ENCODE data around the gene PDE3A. TPM values are rescaled to one million over a fixed set of nuclear protein-coding genes. Genes with fewer than 3 reads are reported as not detected.
"Not testable (repeated sequence)": the region's sequence is repeated elsewhere in the genome, so short reads cannot be mapped to it uniquely, and the experiment has no call there.

PDE3A gene
- total RNA-seq: 48.4 and 51.1 TPM in 2 replicates

DNA sequence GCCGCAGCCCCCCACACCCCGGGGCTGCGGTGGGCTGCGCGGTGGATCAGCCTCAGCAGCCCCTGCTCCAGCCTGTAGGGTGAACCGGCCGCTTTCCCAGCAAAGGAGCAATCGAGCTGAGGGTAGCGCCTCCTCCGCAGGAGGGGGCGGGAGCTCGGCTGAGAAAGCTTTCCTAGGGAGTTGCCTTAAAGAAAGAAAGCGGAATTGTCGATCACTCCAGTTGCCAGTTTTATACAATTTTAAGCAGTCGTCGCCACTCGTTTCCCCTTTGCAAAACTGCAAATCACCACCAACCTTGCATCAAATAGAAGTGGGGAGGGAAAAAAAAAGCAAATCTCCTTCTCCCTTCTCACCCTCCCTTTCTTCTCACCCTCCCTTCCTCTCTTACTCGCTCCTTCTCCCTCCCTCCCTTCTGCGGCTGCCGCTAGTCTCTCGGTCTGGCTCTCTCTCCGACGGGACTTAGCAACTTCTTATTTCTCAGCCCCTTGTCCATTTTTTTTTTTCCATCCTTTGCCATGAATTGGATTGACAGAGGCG, at the start of gene PDE3A:
Gene PDE3A (plus strand): TSS at position 424 of the 537 bp plus-strand sequence. CDS start 748 bp downstream, outside the sequence.
- peak; percentile 63 for DNase-seq (ENCODE audit: low read depth, low spot score)

DNA sequence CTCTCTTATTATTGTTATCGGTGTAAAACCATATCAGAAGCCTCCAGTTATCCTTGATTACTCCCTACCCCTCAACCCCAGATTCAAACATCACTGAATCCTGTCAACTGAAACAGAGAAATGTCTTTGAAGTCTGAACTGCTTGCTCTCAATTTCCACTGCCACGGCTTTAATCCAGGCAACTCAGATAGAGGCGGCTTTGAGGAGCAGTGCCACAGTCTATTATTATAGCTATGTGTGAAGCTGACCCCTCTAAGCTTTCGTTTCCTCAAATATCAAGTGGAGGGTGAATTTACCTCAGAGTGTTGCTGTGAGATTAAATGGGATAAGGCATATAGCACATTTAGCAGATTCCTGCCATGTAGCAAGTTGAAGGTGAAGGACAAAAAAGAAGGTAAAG, 49.0 kb upstream of the PDE3A start:
- DNase-seq (ENCODE audit: low read depth, low spot score): no peak

DNA sequence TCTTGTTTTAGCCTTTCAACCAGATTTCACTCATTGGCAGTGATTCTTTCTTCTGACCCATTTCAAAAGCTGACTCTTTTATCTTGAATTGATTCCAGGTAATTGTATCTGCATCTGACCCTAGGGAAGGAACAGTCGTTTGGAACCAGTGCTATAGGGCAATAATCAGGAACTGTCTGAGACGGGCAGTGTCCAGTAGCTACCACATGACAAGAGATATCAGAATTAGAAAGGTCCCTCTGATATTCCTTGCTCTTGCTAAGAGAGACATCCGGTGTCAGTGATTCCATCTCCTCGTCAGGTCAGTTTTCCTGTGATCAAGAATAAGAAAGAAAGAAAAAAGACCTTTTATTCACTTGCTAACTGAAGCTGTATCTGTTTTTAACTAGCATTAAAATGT, 47.8 kb upstream of the PDE3A start:
- DNase-seq (ENCODE audit: low read depth, low spot score): no peak

DNA sequence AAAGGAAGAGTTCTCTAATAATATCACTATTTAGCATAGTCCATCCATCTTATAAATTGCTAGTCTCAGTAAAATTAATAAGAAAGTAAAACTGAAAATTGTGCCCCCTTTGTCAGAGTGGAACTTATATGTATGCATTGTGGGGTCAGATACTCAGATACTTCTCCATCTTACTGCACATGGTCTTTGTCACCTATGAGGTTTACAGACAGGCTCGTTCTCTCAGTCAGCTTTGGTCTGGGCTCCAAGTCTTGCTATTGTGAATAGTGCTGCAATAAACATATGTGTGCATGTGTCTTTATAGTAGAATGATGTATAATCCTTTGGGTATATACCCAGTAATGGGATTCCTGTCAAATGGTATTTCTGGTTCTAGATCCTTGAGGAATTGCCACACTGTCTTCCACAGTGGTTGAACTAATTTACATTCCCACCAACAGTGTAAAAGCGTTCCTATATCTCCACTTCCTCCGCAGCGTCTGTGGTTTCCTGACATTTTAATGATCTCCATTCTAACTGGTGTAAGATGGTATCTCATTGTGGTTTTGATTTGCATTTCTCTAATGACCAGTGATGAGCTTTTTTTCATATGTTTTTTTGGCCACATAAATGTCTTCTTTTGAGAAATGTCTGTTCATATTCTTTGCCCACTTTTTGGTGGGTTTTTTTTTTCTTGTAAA, 37.4 kb upstream of the PDE3A start:
- not testable (repeated sequence) for DNase-seq (ENCODE audit: low read depth, low spot score)

DNA sequence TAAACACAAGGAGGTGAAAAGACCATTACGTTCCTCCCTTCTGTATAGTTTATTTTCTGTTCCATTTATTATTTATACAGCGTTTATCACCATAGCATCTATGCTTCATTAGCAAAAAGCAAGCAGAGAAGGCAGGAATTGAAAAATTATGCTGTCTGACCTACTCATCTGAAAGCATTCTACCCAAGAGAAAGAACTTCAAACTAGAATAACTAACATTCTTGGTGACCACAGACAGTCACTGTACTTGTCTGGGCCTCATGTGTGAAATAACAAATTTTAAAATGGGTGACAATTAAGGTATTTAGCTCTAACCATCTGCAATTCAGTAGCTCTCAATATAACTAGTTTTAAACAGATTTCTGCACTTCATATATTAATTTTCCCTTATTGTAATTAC, 29.3 kb upstream of the PDE3A start:
- no peak for DNase-seq (ENCODE audit: low read depth, low spot score)

DNA sequence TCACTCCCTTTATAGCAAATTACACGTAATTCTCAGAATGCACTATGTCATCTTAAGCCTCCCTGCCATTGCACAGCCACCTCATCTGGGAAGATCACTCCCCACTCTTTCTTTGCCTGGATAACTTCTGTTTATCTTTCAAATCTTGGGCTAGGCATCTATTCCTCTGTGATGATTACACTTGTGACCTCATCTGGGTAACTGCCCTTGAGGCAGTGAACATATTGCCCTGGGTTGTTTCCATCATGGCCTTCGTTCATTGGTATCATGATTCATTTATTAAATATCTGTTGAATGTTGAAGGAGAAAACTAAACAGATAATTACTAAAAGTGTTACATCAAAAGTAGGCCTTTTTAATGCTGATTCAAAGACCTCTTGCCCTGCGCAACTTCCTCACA, 26.2 kb upstream of the PDE3A start:
- DNase-seq (ENCODE audit: low read depth, low spot score): no peak

DNA sequence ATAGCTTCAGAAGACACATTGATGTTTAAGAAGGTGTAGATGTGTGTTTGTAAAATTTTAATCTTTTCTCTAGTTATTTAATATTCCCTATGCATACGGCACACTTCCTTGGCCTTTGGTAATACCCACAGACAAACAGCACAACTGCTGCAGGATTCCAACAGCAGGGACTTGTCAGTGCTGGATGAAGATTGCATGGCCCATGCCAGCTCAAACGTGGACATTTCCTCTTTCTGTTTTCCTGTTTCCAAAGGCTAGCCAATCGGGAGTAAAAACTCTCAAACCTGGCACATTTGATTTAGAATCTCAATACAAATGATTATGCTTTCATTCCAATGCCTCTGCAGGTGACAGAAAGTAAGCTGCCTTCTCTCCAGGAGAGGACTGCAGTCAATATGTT, 22.5 kb upstream of the PDE3A start:
- no peak for DNase-seq (ENCODE audit: low read depth, low spot score)

DNA sequence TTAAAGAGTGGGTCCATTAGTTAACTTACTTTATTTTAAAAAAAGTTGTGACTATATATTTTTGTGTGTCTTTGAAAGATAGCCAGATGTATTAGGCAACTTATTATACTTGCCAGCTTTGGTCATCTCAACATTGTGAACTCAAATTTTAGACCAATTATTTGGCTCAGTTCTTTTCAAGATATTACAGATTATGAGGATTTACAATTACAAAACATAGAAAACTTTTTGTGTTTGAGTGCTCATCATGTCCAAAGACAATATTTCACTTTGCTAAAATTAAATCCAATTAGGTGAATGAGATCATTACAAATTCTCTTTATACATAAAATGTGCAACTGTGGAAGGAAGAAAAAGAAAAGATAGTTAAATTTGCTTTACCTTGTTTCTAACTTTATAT, 18.3 kb upstream of the PDE3A start:
- no peak for DNase-seq (ENCODE audit: low read depth, low spot score)

DNA sequence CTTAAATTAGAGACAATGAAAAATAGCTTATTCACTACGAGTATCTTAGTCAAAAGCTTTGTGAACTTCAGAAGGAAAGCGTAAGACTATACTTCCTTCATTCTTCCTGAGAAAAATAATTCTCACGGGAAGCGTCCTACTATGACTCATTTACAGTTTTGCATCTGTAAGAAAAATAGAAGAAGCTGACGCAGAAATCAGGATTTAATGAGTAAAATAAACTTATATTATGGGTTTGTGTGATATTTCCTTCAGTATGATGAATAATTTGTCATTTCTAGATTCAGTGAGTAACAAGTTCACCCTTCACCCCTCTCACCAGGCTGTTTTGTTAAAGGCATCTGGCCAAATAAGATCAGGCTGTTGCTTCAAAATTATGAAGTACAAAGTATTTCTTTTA, 17.8 kb upstream of the PDE3A start:
- peak; percentile 87 for DNase-seq (ENCODE audit: low read depth, low spot score)

DNA sequence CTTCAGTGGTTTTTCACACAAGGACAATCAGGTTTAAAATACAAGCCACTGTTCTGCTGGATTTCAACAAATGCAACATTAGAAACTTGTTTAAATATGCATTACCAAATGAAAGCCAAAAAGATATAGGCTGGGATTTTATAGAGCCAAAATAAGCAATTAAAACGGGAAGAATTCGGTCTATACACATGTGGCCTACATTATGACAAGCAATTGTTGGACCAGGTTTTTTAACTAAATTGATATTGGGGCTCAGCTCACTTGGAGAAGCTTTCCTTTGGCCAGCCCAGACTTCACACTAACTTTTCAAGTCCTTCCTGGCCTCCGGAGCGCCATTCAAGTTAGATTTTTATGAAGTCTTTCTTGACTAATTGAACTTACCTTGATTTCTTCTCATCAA, 16.9 kb upstream of the PDE3A start:
- DNase-seq (ENCODE audit: low read depth, low spot score): no peak

DNA sequence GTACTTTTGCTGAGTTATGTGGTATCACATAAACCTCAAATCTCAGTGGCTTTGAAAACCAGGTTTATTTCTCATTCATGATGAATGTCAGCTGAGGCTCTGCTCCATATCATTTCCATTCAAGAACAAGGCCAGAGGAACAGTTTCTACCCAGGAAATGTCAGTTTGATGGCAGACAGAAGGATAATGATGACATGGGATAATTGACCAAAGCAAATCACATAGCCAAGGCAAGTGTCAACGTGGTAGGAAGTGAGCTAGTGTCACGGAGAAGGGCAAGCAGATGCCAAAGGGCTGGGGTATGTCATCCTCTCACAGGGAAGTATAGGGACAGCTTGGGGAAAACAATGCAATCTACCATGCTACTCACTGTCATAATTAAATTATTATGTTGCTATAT, 12.3 kb upstream of the PDE3A start:
- DNase-seq (ENCODE audit: low read depth, low spot score): no peak

DNA sequence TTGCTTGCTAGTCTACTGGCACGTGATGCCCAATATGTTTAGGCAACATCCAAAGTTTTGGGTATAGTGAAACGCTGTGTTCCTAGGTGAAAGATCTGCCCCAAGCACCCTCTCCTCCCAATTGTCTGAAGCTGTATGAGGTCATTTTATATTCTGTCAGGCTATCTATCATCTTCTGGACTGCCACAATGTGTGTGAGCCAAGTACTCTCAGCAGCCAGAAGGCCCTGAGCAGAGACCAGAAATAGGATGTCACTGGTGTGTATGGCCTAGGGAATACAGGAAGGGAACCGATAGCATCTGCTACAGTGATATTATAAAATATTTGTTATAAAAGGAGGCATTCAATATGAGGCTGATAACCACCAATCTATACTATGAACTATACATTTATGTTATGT, 7.9 kb upstream of the PDE3A start:
- no peak for DNase-seq (ENCODE audit: low read depth, low spot score)

DNA sequence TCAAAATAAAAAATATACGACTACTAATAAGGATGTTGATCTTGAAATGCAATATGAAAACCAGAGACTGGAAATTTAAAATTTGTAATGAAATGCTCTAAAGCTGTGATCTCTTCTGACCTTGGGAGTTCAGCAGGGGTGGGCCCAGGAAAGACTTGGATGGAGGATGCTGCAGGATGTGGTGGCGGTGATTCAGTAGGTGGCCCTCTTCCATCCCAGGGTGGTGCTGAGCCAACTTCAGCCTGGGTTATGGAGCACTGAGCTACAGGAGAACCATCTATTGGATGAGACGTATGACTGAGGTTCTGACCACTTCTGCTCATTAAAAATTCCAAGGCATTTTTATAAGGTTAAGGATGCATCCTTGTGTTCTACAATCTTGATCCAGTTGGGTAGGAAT, 6.9 kb upstream of the PDE3A start:
- no peak for DNase-seq (ENCODE audit: low read depth, low spot score)

DNA sequence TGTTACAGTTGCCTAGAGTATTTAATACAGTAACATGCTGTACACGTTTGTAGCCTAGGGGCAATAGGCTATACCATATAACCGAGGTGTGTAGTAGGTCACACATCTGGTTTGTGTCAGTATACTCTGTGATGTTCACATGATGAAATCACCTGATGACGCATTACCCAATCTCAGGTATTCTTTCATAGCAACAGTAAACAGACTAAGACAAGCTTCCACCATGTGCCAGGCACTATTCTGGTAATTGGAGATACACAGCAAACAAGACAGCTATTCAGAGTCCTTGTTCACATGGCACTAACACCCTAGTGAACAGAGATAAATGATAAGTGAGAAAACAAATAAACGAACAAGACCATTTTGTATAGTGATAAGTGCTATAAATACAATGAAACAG, 3.8 kb upstream of the PDE3A start:
- DNase-seq (ENCODE audit: low read depth, low spot score): no peak

DNA sequence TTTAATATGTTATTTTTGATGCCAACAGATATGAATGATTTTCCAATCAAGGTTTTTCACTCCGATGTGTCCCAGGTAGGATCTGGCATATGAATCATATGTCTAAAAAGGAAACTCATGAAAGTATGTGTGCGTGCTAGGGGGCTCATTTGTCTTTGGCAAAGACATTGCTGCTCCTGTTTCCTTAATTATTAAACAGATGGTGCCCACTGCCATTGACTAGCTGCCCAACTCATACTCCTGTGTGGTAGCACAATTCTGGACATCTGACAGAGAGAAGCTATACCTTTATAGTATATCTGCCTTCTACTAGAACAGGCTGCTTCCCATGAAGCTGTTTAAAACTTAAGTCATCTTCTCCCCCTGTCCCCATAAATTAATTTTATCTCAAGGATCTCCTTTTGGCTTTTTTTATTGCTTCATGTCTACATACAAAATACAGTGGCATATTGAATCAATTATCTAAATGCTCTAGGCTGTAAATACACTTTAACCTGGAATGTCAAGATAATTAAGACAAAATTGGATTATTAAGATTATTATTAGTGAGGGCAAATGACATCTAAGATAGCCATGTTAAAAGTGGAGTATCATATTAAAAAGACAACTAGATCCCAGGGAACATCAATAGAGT, 1.4 kb upstream of the PDE3A start:
- DNase-seq (ENCODE audit: low read depth, low spot score): no peak

DNA sequence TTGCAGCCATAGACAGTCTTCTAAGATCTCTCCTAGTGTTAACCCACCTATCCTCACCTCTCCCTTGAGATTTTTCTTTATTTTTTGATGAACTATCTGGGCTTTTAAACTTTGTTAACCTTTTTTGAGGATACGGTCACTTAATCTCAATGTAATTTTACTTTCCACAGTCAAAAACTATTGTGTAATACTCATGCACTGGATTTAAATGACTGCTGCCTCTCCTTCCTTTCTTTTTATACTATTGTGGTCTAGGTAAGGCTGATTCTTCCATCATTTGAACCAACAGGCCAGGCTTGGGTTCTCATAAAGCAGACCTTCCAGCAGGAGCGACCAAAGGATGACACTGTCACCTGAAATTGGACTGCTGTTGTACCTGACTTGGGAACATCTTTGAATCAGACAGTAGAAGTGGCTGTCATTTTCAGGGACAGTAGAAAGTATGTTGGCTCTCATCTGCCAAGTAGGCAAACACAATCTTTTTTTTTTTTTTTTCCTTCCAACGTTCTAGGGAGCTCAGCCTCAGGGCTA, 689 bp upstream of the PDE3A start:
- no peak for DNase-seq (ENCODE audit: low read depth, low spot score)

DNA sequence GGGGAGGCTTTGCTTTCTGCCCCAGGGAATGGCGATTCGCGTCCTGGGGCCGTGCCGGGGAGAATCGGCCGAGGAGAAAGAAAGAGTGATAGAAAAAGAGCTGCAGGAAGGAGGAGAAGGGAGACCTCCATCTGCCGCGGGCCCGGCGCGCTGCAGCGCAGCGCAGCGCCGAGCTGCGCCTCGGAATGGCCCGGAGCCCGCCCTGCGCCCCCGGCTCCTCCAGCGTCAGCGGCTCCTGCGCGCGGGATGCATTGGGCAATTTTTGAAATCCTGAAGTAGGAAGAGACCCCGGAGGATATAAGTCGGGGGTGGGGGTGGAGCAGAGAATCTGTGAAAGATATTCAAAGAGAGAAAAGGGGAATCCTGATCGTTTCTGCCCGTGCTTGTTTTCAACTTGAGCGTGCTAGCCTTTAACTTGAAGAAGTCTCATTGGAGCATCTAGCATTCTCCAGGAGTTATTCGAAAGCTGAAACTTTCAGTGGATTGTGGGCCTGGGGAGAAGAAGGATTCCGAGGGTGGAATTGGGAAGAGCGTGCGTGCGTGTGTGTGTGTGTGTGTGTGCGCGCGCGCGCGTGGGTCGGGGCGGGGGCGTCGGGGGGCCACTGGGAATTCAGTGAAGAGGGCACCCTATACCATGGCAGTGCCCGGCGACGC, 441 bp downstream of the PDE3A start:
- no peak for DNase-seq (ENCODE audit: low read depth, low spot score)

DNA sequence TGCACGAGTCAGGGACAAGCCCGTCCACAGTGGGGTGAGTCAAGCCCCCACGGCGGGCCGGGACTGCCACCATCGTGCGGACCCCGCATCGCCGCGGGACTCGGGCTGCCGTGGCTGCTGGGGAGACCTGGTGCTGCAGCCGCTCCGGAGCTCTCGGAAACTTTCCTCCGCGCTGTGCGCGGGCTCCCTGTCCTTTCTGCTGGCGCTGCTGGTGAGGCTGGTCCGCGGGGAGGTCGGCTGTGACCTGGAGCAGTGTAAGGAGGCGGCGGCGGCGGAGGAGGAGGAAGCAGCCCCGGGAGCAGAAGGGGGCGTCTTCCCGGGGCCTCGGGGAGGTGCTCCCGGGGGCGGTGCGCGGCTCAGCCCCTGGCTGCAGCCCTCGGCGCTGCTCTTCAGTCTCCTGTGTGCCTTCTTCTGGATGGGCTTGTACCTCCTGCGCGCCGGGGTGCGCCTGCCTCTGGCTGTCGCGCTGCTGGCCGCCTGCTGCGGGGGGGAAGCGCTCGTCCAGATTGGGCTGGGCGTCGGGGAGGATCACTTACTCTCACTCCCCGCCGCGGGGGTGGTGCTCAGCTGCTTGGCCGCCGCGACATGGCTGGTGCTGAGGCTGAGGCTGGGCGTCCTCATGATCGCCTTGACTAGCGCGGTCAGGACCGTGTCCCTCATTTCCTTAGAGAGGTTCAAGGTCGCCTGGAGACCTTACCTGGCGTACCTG, 1.1 kb downstream of the PDE3A start:
- DNase-seq (ENCODE audit: low read depth, low spot score): peak; percentile 37

DNA sequence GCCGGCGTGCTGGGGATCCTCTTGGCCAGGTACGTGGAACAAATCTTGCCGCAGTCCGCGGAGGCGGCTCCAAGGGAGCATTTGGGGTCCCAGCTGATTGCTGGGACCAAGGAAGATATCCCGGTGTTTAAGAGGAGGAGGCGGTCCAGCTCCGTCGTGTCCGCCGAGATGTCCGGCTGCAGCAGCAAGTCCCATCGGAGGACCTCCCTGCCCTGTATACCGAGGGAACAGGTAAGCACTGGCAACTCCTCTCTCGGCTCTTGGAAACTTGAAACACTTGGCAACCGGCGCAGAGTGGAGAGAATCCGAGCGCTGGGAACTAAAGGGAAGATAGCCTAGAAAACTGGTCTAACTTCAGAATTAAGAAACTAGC, 1.7 kb downstream of the PDE3A start:
- DNase-seq (ENCODE audit: low read depth, low spot score): no peak

DNA sequence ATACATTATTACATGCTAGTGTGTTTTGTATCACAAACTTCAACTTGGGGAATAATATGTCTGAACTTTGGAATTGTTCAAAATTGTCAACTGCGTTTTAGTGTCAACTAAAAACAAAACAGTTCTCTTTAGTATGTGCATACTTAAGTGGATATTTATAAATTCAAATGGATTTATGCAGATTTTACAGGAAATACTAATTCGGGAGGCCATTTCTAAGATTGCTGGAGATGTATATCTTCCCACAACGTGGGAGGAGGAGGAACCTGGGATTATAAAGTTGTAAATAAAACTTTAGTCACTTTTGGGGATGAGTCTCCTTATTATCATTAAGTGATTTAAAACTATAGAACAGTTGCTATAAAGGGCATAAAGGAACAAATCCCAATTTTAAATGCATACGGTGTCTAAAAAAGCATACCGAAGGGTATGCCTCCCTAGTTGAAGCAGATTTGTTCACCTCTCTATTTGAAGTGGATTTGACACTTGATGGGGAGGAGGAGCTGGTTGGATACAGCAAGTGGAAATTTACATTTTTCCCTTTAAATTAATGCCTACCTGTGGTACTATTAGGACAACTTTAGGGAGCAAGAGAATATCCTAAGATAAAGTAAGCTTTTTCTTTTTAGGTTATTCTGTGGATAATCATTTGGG, 2.7 kb downstream of the PDE3A start:
- no peak for DNase-seq (ENCODE audit: low read depth, low spot score)
